GM18507 (cell line): ENCODE measurements around the gene SLC22A12.

Experiments used
- DNase-seq: peaks from one replicate; pipeline ENCODE4 v3.0.0; 2011; ENCODE audit warnings: low read depth; ENCODE audit not compliant: insufficient read length; ENCODE audit errors: extremely low spot score
- FAIRE-seq: peaks from 2 replicates; lab custom pipeline; 2011; peaks lifted over from hg19 to GRCh38; lab: Jason Lieb, UNC

SLC22A12 gene

GRCh38 chr11:64619196-64619595 lies 28.2 kb downstream of the SLC22A12 start:
- FAIRE-seq, result no peak
- no peak for DNase-seq

GRCh38 chr11:64619811-64620380 lies 28.9 kb downstream of the SLC22A12 start:
- DNase-seq (no peak), FAIRE-seq (no peak)

GRCh38 chr11:64620381-64620971 lies 29.5 kb downstream of the SLC22A12 start:
- no peak for DNase-seq
- FAIRE-seq, result no peak

- FAIRE-seq (no peak), DNase-seq (no peak)
Observed at GRCh38 chr11:64621283-64622019, 30.4 kb downstream of the SLC22A12 start.

- DNase-seq, result no peak
- FAIRE-seq, result no peak
Observed at GRCh38 chr11:64622681-64623080, 31.7 kb downstream of the SLC22A12 start.

- DNase-seq (no peak), FAIRE-seq (peak; percentile 53)
Observed at GRCh38 chr11:64624883-64625481, 34.0 kb downstream of the SLC22A12 start.

- DNase-seq (no peak), FAIRE-seq (no peak)
Observed at GRCh38 chr11:64626637-64627036, 35.6 kb downstream of the SLC22A12 start.

GRCh38 chr11:64627371-64627770 lies 36.4 kb downstream of the SLC22A12 start:
- FAIRE-seq (no peak), DNase-seq (no peak)

- no peak for FAIRE-seq
- DNase-seq, result no peak
Observed at GRCh38 chr11:64628596-64628995, 37.6 kb downstream of the SLC22A12 start.

GRCh38 chr11:64629103-64629502 lies 38.1 kb downstream of the SLC22A12 start:
- FAIRE-seq (no peak), DNase-seq (no peak)

- no peak for FAIRE-seq
- DNase-seq, result no peak
Observed at GRCh38 chr11:64629796-64630562, 39.0 kb downstream of the SLC22A12 start.

GRCh38 chr11:64631675-64632074 lies 40.7 kb downstream of the SLC22A12 start:
- DNase-seq, result no peak
- no peak for FAIRE-seq

- FAIRE-seq, result no peak
- no peak for DNase-seq
Observed at GRCh38 chr11:64632237-64632636, 41.2 kb downstream of the SLC22A12 start.

GRCh38 chr11:64632654-64633053 lies 41.6 kb downstream of the SLC22A12 start:
- no peak for DNase-seq
- FAIRE-seq, result no peak

- FAIRE-seq, result no peak
- no peak for DNase-seq
Observed at GRCh38 chr11:64633555-64634159, 42.6 kb downstream of the SLC22A12 start.

- no peak for DNase-seq
Observed at GRCh38 chr11:64637334-64638017, 46.5 kb downstream of the SLC22A12 start.

GRCh38 chr11:64638018-64638665 lies 47.1 kb downstream of the SLC22A12 start:
- peak; percentile 32 for DNase-seq
- FAIRE-seq, result peak; percentile 74

More at GRCh38 chr11:64637334-64638017, 46.5 kb downstream of the SLC22A12 start:
- FAIRE-seq, result no peak

- FAIRE-seq (no peak), DNase-seq (no peak)
Observed at GRCh38 chr11:64638829-64639228, 47.8 kb downstream of the SLC22A12 start.
